GM12801 (cell line): ENCODE results near the gene ITPKA.

Experiments used
- TF ChIP-seq, protein P1 (sequence below): IDR thresholded peaks from one replicate; pipeline ENCODE4 v1.5.1; 2011; ENCODE audit warnings: control low read depth; ENCODE audit not compliant: insufficient read length; ENCODE audit errors: extremely low read depth

ITPKA gene

DNA sequence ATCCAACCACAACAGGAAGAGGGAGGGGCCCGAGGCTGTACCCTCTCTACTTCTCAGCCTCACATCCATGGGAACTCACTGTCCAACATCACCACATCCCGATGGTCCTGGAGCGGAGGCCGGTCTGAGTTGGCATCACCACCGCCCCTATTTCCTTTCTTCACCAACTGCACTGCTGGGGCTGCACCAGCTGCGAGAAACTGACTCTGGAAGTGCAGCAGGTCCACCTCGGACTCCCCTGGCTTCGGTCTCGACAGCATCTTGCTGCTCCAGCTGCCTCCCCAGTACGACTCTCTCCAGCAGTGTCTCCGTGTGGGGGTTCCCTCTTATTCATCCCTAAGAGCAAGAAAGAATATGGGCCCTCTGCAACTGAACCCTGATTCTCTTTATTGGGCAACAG is 43.2 kb downstream of the ITPKA start:
- TF ChIP-seq, protein P1, sequence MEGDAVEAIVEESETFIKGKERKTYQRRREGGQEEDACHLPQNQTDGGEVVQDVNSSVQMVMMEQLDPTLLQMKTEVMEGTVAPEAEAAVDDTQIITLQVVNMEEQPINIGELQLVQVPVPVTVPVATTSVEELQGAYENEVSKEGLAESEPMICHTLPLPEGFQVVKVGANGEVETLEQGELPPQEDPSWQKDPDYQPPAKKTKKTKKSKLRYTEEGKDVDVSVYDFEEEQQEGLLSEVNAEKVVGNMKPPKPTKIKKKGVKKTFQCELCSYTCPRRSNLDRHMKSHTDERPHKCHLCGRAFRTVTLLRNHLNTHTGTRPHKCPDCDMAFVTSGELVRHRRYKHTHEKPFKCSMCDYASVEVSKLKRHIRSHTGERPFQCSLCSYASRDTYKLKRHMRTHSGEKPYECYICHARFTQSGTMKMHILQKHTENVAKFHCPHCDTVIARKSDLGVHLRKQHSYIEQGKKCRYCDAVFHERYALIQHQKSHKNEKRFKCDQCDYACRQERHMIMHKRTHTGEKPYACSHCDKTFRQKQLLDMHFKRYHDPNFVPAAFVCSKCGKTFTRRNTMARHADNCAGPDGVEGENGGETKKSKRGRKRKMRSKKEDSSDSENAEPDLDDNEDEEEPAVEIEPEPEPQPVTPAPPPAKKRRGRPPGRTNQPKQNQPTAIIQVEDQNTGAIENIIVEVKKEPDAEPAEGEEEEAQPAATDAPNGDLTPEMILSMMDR, result no peak

DNA sequence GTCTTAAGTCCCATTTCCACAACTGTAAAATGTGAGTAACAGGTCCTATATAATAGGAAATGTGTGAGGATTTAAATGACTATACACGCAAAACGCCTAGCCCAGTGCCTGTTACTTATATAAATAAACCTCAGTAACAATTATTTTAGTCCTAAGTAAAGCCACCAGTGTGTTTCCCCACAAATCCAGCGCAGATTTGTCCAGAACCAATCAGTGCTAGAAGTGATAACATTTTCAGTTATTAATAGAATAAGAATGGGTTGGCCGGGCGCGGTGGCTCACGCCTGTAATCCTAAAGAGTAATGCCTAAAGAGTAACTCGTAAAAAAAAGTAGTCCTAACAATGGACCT is 49.8 kb downstream of the ITPKA start:
- TF ChIP-seq, protein P1, result no peak

DNA sequence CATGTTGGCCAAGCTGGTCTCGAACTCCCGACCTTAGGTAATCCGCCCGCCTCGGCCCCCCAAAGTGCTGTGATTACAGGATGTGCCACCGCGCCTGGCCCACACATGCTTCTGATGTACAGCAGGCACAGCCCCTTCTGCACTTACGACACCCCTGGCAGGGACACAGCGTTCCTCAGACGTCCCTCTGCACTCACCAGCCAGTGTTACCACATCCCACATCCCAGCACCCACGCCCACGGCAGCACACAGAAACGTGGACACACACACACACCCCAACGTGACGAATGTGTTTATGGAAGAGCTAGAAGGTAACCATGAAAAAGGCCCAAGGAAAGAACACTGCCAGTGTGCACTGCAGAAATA is 51.0 kb downstream of the ITPKA start:
- TF ChIP-seq, protein P1, result no peak

DNA sequence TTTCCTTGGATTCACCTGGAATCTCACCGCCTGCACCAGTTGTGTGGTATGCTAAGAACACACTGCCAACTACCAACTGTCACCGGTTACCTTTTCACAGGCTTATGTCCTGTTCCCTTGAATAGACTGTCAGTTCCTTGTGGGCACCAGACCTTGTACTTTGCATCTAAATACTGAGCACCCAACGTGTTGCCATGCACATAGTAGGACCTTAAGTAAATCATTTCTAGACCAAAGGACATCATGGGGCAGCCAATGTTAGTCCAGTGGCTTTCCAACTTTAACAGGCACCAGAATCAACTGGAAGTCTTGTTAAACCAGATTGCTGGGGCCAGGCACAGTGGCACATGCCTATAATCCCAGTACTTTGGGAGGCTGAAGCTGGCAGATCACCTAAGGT is 51.5 kb downstream of the ITPKA start:
- TF ChIP-seq, protein P1, result no peak

DNA sequence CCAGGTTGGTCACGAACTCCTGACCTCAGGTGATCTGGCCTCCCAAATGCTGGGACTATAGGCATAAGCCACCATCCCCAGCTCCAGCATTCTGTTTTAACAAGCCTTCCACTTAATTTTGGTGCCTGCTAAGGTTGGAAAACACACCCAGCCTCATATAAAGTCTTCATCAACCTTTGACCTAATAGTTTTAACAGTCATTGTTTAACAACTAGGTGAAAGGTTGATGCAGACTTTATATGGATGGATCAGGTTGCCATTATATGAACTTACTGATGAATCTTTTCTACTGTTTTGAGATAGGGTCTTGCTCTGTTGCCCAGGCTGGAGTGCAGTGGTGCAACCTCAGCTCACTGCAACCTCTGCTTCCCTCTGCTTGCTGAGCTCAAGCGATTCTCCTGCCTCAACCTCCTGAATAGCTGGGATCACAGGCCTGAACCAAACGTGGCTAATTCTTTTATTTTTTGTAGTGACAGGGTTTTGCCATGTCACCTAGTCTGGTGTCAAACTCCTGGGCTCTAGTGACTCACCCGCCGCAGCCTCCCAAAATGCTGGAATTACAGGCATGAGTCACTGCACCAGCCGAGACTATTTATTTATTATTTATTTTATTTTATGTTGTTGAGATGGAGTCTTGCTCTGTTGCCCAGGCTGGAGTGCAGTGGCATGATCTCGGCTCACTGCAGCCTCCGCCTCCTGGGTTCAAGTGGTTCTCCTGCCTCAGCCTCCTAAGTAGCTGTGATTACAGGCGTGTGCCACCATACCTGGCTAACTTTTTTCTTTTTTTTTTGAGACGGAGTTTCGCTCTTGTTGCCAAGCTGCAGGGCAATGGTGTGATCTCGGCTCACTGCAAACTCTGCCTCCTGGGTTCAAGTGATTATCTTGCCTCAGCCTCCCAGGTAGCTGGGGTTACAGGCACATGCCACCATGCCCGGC is 53.4 kb downstream of the ITPKA start:
- TF ChIP-seq, protein P1, result no peak

DNA sequence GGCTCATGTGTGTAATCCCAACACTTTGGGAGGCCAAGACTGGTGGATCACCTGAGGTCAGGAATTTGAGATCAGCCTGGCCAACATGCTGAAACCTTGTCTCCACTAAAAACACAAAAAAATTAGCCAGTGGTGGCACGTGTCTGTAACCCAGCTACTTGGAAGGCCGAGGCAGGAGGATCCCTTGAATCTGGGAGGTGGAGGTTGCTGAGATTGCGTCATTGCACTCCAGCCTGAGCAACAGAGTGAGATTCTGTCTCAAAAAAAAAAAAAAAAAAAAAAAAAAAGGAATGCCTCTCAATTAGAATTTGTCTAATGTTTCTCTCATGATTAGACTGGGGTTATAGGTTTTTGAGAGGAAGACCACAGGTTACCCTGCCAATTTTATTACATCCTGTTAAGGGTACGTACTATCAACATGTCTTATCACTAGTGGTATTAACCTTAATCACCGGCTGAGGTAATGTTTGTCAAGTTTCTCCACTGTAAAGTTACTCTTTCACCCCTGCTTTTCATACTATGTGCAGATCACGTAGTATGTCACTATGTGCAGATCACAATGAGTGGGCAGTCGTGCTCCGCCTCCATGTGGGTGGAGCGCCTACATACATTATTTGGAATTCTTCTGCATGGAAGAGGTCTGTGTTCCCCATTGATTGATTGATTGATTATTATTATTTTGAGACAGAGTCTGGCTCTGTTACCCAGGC is 56.5 kb downstream of the ITPKA start:
- TF ChIP-seq, protein P1, result no peak
